Esophagus muscularis mucosa (tissue), 4 donors: Measurements from ENCODE around the gene GSDME. TPM values are rescaled to one million over a fixed set of nuclear protein-coding genes. Genes with fewer than 3 reads are reported as not detected.

Experiments used
- DNase-seq: peaks from one replicate; pipeline ENCODE4 v3.0.0-alpha.2; 2017; ENCODE audit errors: extremely low spot score
- H3K27ac ChIP-seq, 4 donors: fragments of 200-600 bp; sonication (generic); replicated peaks in 1 of 4; 1 replicate in 3 of 4; 2 replicates in 1 of 4; pipeline ENCODE4 v1.5.1; 2016 to 2019; ENCODE audit warnings: mild to moderate bottlenecking in 1 of 4
- H3K27me3 ChIP-seq, 4 donors: fragments of 200-600 bp; sonication (generic); one replicate each; pipeline versions ENCODE4 v1.5.1 to v1.6.0; 2016 to 2019
- H3K36me3 ChIP-seq, 4 donors: fragments of 200-600 bp; sonication (generic); one replicate each; pipeline ENCODE4 v1.5.1; 2016 to 2019
- H3K4me1 ChIP-seq, 4 donors: fragments of 200-600 bp; sonication (generic); one replicate each; pipeline ENCODE4 v1.5.1; 2016 to 2019
- H3K4me3 ChIP-seq, 4 donors: fragments of 200-600 bp; sonication (generic); 1 replicate in 2 of 4; 2 replicates in 2 of 4; pipeline ENCODE4 v1.5.1; 2016 to 2019; ENCODE audit warnings: mild to moderate bottlenecking in 4 of 4, moderate library complexity in 1 of 4
- H3K9me3 ChIP-seq, 4 donors: fragments of 200-600 bp; sonication (generic); 1 replicate in 3 of 4; 2 replicates in 1 of 4; pipeline ENCODE4 v1.5.1; 2016 to 2019
- EP300 ChIP-seq: sonication (generic); formaldehyde crosslinking; IDR thresholded peaks from one replicate; pipeline ENCODE4 v1.6.1; 2017; ENCODE audit warnings: antibody characterized with exemption
- POLR2A ChIP-seq: fragments of 450-650 bp; IDR thresholded peaks from one replicate; pipeline ENCODE4 v1.6.1; 2017; ENCODE audit warnings: antibody characterized with exemption, moderate library complexity, mild to moderate bottlenecking, low read depth
- POLR2AphosphoS5 ChIP-seq, 2 donors: sonication (generic); formaldehyde crosslinking; IDR thresholded peaks; one replicate each; pipeline ENCODE4 v1.6.1; 2017; ENCODE audit warnings: antibody characterized with exemption in 2 of 2
- WGBS: methylation state at CpG from one replicate; pipeline ENCODE4 v1.1.5; 2018; 5-methylcytosine and 5-hydroxymethylcytosine counted together
- intact Hi-C: fragments of 100-400 bp; cut with DNase I; formaldehyde crosslinking; loops from one replicate; pipeline ENCODE4 v1.15.1; 2023
- total RNA-seq, 4 donors: library from RNA; depleted of rRNA; stranded (reverse); fragments of >200 nt; gene quantifications; one replicate each; pipeline versions ENCODE4 v1.1.0 to v1.2.1, GENCODE V29; 2016
- TF ChIP-seq, protein P1 (sequence below), 3 experiments: fragments of 200-600 bp in 2 of 3; fragments of 450-650 bp in 1 of 3; sonication (generic) in 2 of 3; IDR thresholded peaks; one replicate each; pipeline ENCODE4 v1.5.1; 2017 to 2019; ENCODE audit warnings: antibody characterized with exemption in 3 of 3, mild to moderate bottlenecking in 2 of 3, moderate library complexity in 1 of 3

Gene GSDME
- total RNA-seq, 4 donors from 2014 or later = 6.5 to 12.2 (median 11.0) TPM

DNA sequence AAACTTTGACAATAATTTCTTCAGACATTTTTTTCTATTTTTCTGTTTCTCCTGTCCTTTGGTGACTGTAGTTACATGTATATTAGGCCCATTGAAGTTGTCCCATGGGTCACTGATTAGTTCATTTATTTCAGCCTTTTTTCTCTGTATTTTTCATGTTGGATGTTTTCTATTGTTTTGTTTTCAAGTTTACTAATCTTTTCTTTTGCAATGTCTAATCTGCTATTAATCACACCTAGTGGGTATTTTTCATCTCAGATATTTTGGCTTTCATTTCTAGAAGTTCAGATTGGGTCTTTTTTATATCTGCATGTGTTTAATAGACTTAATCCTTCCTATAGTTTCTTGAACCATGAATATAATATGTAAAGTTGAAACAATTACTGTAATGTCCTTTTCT lies 99.3 kb downstream of the GSDME start:
- H3K36me3 ChIP-seq = no peaks in the 10 kb centered on the region
- H3K27me3 ChIP-seq = no peaks in the 10 kb centered on the region
- TF ChIP-seq POLR2A = no peak
- TF ChIP-seq EP300 = no peak
- TF ChIP-seq, protein P1, sequence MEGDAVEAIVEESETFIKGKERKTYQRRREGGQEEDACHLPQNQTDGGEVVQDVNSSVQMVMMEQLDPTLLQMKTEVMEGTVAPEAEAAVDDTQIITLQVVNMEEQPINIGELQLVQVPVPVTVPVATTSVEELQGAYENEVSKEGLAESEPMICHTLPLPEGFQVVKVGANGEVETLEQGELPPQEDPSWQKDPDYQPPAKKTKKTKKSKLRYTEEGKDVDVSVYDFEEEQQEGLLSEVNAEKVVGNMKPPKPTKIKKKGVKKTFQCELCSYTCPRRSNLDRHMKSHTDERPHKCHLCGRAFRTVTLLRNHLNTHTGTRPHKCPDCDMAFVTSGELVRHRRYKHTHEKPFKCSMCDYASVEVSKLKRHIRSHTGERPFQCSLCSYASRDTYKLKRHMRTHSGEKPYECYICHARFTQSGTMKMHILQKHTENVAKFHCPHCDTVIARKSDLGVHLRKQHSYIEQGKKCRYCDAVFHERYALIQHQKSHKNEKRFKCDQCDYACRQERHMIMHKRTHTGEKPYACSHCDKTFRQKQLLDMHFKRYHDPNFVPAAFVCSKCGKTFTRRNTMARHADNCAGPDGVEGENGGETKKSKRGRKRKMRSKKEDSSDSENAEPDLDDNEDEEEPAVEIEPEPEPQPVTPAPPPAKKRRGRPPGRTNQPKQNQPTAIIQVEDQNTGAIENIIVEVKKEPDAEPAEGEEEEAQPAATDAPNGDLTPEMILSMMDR (IDR thresholded peaks at IDR 0.05) = no peak
- no peak for TF ChIP-seq POLR2AphosphoS5 (IDR thresholded peaks at IDR 0.05)
- no peaks in the 10 kb centered on the region for H3K9me3 ChIP-seq
- H3K27ac ChIP-seq = no peak overlapping the region
- intact Hi-C loops = no loop called here
- DNase-seq = no peak
- H3K4me1 ChIP-seq = no peaks in the 10 kb centered on the region
- no peak overlapping the region for H3K4me3 ChIP-seq

DNA sequence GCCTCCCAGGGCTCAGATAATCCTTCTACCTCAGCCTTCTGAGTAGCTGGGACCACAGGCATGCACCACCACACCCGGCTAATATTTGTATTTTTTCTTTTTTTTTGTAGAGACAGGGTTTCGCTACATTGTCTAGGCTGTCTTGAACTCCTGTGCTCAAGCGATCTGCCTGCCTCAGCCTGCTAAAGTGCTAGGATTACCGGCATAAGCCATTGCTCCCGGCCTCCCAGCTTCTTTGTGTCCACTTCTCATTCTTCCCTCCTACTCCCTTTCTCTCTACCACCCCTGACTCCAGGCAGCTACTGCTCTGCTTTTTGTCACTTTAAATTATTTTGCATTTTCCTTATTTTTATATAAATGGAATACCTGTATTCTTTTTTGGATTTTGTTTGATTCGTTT lies 100.7 kb downstream of the GSDME start:
- Histone ChIP-seq H3K9me3 (no peaks in the 10 kb centered on the region), H3K27ac (no peak overlapping the region), H3K4me1 (no peaks in the 10 kb centered on the region), H3K27me3 (no peaks in the 10 kb centered on the region), H3K4me3 (no peak overlapping the region), H3K36me3 (no peaks in the 10 kb centered on the region)
- no peak for DNase-seq
- 91% methylated on average over 6 of the region's 6 CpGs for WGBS
- intact Hi-C loops = no loop called here
- TF ChIP-seq EP300 = no peak
- TF ChIP-seq POLR2AphosphoS5 (IDR thresholded peaks at IDR 0.05) = no peak
- TF ChIP-seq, protein P1 (IDR thresholded peaks at IDR 0.05) = no peak
- TF ChIP-seq POLR2A = no peak

DNA sequence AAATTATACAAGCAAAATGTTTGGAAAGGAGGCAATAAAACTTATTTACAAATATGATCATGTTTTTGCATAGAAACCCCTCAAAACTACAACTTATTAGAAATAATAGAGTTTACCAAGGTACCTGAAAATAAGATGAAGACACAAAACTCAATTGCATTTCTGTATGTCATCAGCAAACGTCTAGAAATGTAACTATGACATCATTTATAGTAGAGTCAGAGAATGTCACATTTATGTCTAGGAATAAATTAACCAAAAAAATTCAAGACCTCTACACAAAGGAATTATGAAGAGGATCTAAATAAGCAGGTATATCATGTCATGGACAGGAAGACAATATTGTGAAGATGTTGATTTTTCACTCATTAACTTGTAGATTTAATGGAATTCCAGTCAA lies 103.0 kb downstream of the GSDME start:
- H3K4me1 ChIP-seq = no peaks in the 10 kb centered on the region
- intact Hi-C loops = no loop called here
- no peak overlapping the region for H3K27ac ChIP-seq
- WGBS = 76% methylated on average over 1 of the region's 1 CpG
- no peaks in the 10 kb centered on the region for H3K36me3 ChIP-seq
- TF ChIP-seq POLR2A (no peak), POLR2AphosphoS5 (IDR thresholded peaks at IDR 0.05) (no peak), EP300 (no peak)
- TF ChIP-seq, protein P1 (IDR thresholded peaks at IDR 0.05) = no peak
- no peak overlapping the region for H3K4me3 ChIP-seq
- DNase-seq = no peak
- no peaks in the 10 kb centered on the region for H3K27me3 ChIP-seq
- no peaks in the 10 kb centered on the region for H3K9me3 ChIP-seq

DNA sequence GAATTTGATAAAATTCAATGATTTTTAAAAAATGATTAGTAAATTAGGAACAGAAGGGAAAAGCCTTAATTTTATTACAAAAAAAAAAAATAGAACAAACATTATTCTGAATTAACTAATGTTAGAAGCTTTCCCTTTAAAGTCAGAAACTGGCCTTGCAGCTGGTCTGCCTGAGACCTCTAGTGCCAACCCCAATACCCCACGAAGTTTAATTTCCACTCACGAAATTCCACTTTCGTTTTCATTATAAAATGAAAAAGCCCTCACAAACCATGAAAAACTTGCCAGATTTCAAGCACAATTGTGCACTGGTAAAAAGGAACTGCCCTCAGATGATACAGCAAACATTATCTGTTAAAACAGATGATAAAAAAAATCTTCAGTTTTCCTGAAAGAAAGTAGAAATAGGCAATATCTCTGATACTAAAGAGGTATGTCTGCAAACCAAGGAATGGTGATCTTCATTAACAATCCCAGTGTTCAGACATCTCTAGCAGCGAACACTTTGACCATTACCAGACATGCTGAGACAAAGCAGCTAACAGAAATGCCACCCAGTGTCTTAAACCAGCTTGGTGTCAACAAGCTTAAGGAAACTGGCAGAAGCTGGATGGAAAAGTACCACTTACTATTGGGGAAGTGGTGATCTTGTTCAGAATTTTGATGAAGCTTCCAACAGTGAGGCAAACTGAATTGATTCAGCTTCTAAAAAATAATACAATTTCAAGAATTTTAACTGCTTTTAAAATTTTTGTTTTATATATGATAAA lies 103.8 kb downstream of the GSDME start:
- TF ChIP-seq EP300 (no peak), POLR2AphosphoS5 (IDR thresholded peaks at IDR 0.05) (no peak), POLR2A (no peak)
- TF ChIP-seq, protein P1 (IDR thresholded peaks at IDR 0.05) = no peak
- no peaks in the 10 kb centered on the region for H3K27me3 ChIP-seq
- no peak overlapping the region for H3K27ac ChIP-seq
- WGBS = 54% methylated on average over 4 of the region's 4 CpGs
- no peaks in the 10 kb centered on the region for H3K9me3 ChIP-seq
- DNase-seq = no peak
- peak overlapping the region; percentile 5 to 28 (median 21) for H3K4me3 ChIP-seq
- intact Hi-C loops = no loop called here
- no peaks in the 10 kb centered on the region for H3K36me3 ChIP-seq
- no peaks in the 10 kb centered on the region for H3K4me1 ChIP-seq
